Spleen (tissue), 7 donors: ENCODE measurements around the gene USP53.

ENCODE experiments used
- CTCF ChIP-seq, 11 experiments: fragments of 200-600 bp in 7 of 11; fragments of 450-650 bp in 4 of 11; sonication (generic) in 4 of 11; IDR thresholded peaks in 8 of 11; conservative IDR thresholded peaks in 3 of 11; 1 replicate in 7 of 11; 2 replicates in 4 of 11; pipeline versions ENCODE4 v1.4.0 to v1.8.0; 2016 to 2021; ENCODE audit warnings: antibody characterized with exemption in 11 of 11, inconsistent platforms in 4 of 11, mild to moderate bottlenecking in 1 of 11
- POLR2A ChIP-seq, 3 donors: fragments of 450-650 bp; IDR thresholded peaks; one replicate each; pipeline ENCODE4 v1.5.1; 2017; ENCODE audit warnings: antibody characterized with exemption in 3 of 3, mild to moderate bottlenecking in 1 of 3
- POLR2AphosphoS5 ChIP-seq, 3 donors: sonication (generic); formaldehyde crosslinking; IDR thresholded peaks; one replicate each; pipeline ENCODE4 v1.5.1; 2017; ENCODE audit warnings: antibody characterized with exemption in 3 of 3
- donor health status: DM: no; HTN: no; CAD: no; lungs with moderate emphysema.
- donor health status: DM: no; HTN: no; CAD: no.
- donor health status: DM: no; HTN: no; CAD: no.

- no peak for TF ChIP-seq CTCF (IDR thresholded peaks at IDR 0.05 in 8 of 11, conservative IDR thresholded peaks at IDR 0.05 in 3 of 11)
- TF ChIP-seq POLR2A (IDR thresholded peaks at IDR 0.05), result no peak
- TF ChIP-seq POLR2AphosphoS5 (IDR thresholded peaks at IDR 0.05), result no peak
Observed at GRCh38 chr4:119246177-119246733, 33.7 kb downstream of the USP53 start.
